Testis (tissue), 2 donors: ENCODE results near the gene M6PR.

ENCODE experiments used
- POLR2A ChIP-seq: fragments of 450-650 bp; IDR thresholded peaks from one replicate; pipeline ENCODE4 v1.6.1; 2017; ENCODE audit warnings: antibody characterized with exemption, mild to moderate bottlenecking, moderate library complexity
- TF ChIP-seq, protein P1 (sequence below), 3 experiments: fragments of 450-650 bp in 2 of 3; fragments of 200-600 bp in 1 of 3; sonication (generic) in 1 of 3; IDR thresholded peaks; one replicate each; pipeline ENCODE4 v1.5.1; 2016 to 2019; ENCODE audit warnings: antibody characterized with exemption in 3 of 3, mild to moderate bottlenecking in 2 of 3, moderate library complexity in 1 of 3

GRCh38 chr12:8912914-8913313, 36.5 kb downstream of the M6PR start:
- TF ChIP-seq, protein P1, sequence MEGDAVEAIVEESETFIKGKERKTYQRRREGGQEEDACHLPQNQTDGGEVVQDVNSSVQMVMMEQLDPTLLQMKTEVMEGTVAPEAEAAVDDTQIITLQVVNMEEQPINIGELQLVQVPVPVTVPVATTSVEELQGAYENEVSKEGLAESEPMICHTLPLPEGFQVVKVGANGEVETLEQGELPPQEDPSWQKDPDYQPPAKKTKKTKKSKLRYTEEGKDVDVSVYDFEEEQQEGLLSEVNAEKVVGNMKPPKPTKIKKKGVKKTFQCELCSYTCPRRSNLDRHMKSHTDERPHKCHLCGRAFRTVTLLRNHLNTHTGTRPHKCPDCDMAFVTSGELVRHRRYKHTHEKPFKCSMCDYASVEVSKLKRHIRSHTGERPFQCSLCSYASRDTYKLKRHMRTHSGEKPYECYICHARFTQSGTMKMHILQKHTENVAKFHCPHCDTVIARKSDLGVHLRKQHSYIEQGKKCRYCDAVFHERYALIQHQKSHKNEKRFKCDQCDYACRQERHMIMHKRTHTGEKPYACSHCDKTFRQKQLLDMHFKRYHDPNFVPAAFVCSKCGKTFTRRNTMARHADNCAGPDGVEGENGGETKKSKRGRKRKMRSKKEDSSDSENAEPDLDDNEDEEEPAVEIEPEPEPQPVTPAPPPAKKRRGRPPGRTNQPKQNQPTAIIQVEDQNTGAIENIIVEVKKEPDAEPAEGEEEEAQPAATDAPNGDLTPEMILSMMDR (IDR thresholded peaks at IDR 0.05): no peak
- TF ChIP-seq POLR2A: no peak
